PC-3 (cell line): ENCODE data around the gene PIK3R2. TPM values are rescaled to one million over a fixed set of nuclear protein-coding genes. Genes with fewer than 3 reads are reported as not detected.

ENCODE experiments used
- ATAC-seq: fragments of 200-7000 bp; cut with Tn5 transposase; 2 replicates; pipeline ENCODE4 v1.9.1; 2020; ENCODE audit warnings: mild to moderate bottlenecking, moderate library complexity
- BruUV-seq: library from RNA; stranded (reverse); fragments of 400-500 nt; replicated peaks from 2 replicates; lab custom pipeline; 2021; lab: Mats Ljungman, UMichigan
- CTCF ChIA-PET: fragments of 300-600 bp; sonication (Branson Sonifier 250); formaldehyde crosslinking; loops from one replicate; lab custom pipeline; 2022; ENCODE audit warnings: antibody characterized with exemption; lab: Charles Lee
- POLR2A ChIA-PET: fragments of 300-600 bp; sonication (Branson Sonifier 250); formaldehyde crosslinking; loops from one replicate; lab custom pipeline; 2022; ENCODE audit warnings: antibody characterized with exemption; ENCODE audit not compliant: unreplicated experiment; lab: Charles Lee
- DNase-seq: peaks from one replicate; pipeline ENCODE4 v3.0.0-alpha.2; 2015
- H2AFZ ChIP-seq: fragments of 300-600 bp; sonication (generic); 2 replicates; pipeline ENCODE4 v1.6.0; 2016; ENCODE audit warnings: antibody characterized with exemption, low read length
- H3F3A ChIP-seq: fragments of 300-600 bp; sonication (generic); one replicate; pipeline ENCODE4 v1.6.0; 2017; ENCODE audit warnings: antibody characterized with exemption, low read length, control low read depth, mild to moderate bottlenecking; ENCODE audit not compliant: unreplicated experiment
- H3K27ac ChIP-seq: fragments of 300-600 bp; sonication (generic); 2 replicates; pipeline ENCODE4 v1.5.1; 2016; ENCODE audit warnings: mild to moderate bottlenecking, low read length
- H3K27me3 ChIP-seq: fragments of 300-600 bp; sonication (generic); 2 replicates; pipeline ENCODE4 v1.6.1; 2016; ENCODE audit warnings: low read length, mixed read lengths
- H3K36me3 ChIP-seq: fragments of 300-600 bp; sonication (generic); 2 replicates; pipeline ENCODE4 v1.6.1; 2016; ENCODE audit warnings: low read depth, mixed run types, low read length, mixed read lengths
- H3K4me1 ChIP-seq: fragments of 300-600 bp; sonication (generic); 2 replicates; pipeline ENCODE4 v1.5.1; 2016; ENCODE audit warnings: low read length; ENCODE audit not compliant: insufficient read depth
- H3K4me2 ChIP-seq: fragments of 300-600 bp; sonication (generic); 2 replicates; pipeline ENCODE4 v1.6.0; 2016; ENCODE audit warnings: low read length
- H3K4me3 ChIP-seq: fragments of 300-600 bp; sonication (generic); 2 replicates; pipeline ENCODE4 v1.5.1; 2016; ENCODE audit warnings: mild to moderate bottlenecking, low read length, mixed read lengths
- H3K79me2 ChIP-seq: fragments of 300-600 bp; sonication (generic); 2 replicates; pipeline ENCODE4 v1.6.1; 2017; ENCODE audit warnings: low read length, mixed read lengths
- H3K9ac ChIP-seq: fragments of 300-600 bp; sonication (generic); 2 replicates; pipeline ENCODE4 v1.6.0; 2016; ENCODE audit warnings: mild to moderate bottlenecking, low read length
- H3K9me2 ChIP-seq: fragments of 300-600 bp; sonication (generic); replicated peaks from 2 replicates; pipeline ENCODE4 v1.6.1; 2016; ENCODE audit warnings: mixed run types, low read length, mixed read lengths
- H3K9me3 ChIP-seq: fragments of 300-600 bp; sonication (generic); 2 replicates; pipeline ENCODE4 v1.6.1; 2016; ENCODE audit warnings: low read length, mixed read lengths
- H4K20me1 ChIP-seq: fragments of 300-600 bp; sonication (generic); 2 replicates; pipeline ENCODE4 v1.6.1; 2016; ENCODE audit warnings: low read length, mixed read lengths
- CTCF ChIP-seq: fragments of 300-600 bp; sonication (generic); conservative IDR thresholded peaks from 2 replicates; pipeline ENCODE4 v1.5.1; 2017; ENCODE audit warnings: antibody characterized with exemption, low read depth, mild to moderate bottlenecking, low read length
- EZH2 ChIP-seq: fragments of 300-600 bp; sonication (generic); IDR thresholded peaks from one replicate; pipeline ENCODE4 v1.6.1; 2017; ENCODE audit warnings: antibody characterized with exemption, mild to moderate bottlenecking, low read length; ENCODE audit not compliant: unreplicated experiment
- EZH2phosphoT487 ChIP-seq: fragments of 300-600 bp; sonication (generic); IDR thresholded peaks from 2 replicates; pipeline ENCODE4 v1.6.1; 2018; ENCODE audit warnings: mild to moderate bottlenecking, antibody characterized with exemption, low read length, borderline replicate concordance
- intact Hi-C: fragments of 100-400 bp; cut with micrococcal nuclease; formaldehyde crosslinking; loops from 2 replicates; pipeline ENCODE4 v1.9.0; 2023
- total RNA-seq: library from RNA; depleted of rRNA; stranded (reverse); fragments of >200 nt; gene quantifications from 2 replicates; pipeline ENCODE4 v1.2.3, GENCODE V29; 2014; rRNA removed

PIK3R2 gene
- total RNA-seq, 1 experiment from 2014 or later: 15.8 TPM

DNA sequence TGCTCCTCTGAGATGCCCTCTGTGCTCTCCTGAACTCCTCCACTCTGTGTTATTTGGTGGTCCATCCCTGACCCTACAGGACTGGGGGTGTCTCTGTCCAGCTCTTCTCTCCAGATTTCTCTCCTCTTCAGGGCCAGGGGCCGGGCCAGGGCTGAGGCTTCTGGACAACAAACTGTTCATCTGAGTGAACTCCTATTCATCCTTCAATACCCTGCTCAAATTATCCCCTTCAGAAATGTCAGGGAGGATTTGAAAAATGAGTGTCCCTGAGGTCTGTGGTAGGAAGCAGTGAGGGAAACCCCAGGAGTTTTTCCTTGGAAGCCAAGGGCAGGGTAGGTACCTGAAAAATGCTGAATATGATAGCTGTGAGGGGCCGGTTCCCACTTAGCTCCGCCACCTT is 65.6 kb downstream of the PIK3R2 start:
- BruUV-seq: no TSS peak
- no peaks in the 10 kb centered on the region for H3K36me3 ChIP-seq
- H3K4me1 ChIP-seq: peaks cover 4% of the 10 kb centered on the region
- no peak overlapping the region for H2AFZ ChIP-seq
- H3K27ac ChIP-seq: no peak overlapping the region
- no peaks in the 10 kb centered on the region for H3K9me2 ChIP-seq
- DNase-seq (no peak), ATAC-seq (no peak)
- no peak overlapping the region for H3K9ac ChIP-seq
- intact Hi-C loops: no loop called here
- H3K79me2 ChIP-seq: no peaks in the 10 kb centered on the region
- H3K4me2 ChIP-seq: no peak overlapping the region
- H4K20me1 ChIP-seq: no peaks in the 10 kb centered on the region
- no peaks in the 10 kb centered on the region for H3K27me3 ChIP-seq
- H3F3A ChIP-seq: no peaks in the 10 kb centered on the region
- ChIA-PET CTCF (no interaction called here), POLR2A (no interaction called here)
- no peak overlapping the region for H3K4me3 ChIP-seq
- H3K9me3 ChIP-seq: no peaks in the 10 kb centered on the region
- TF ChIP-seq EZH2 (no peak), EZH2phosphoT487 (no peak), CTCF (no peak)

Other genes with a start within 250 kb of the PIK3R2 start
- gene CCDC124, start 220.1 kb upstream of the PIK3R2 start, total RNA-seq: 165 and 247 TPM in 2 replicates
- not detected in 2 replicates for gene KCNN1, start 186.1 kb upstream of the PIK3R2 start, total RNA-seq
- 27.7 and 38.5 TPM in 2 replicates for gene ARRDC2, start 145.0 kb upstream of the PIK3R2 start, total RNA-seq
- gene IL12RB1, start 66.2 kb upstream of the PIK3R2 start, total RNA-seq: not detected in 2 replicates
- gene MAST3, start 55.4 kb upstream of the PIK3R2 start, total RNA-seq: 6.7 and 8.1 TPM in 2 replicates
- gene IFI30, start 20.6 kb downstream of the PIK3R2 start, total RNA-seq: 31.1 and 35.0 TPM in 2 replicates
- 34.2 and 44.7 TPM in 2 replicates for gene MPV17L2, start 40.1 kb downstream of the PIK3R2 start, total RNA-seq
- 5.7 and 6.7 TPM in 2 replicates for gene RAB3A, start 50.9 kb downstream of the PIK3R2 start, total RNA-seq
- gene PDE4C, start 73.3 kb downstream of the PIK3R2 start, total RNA-seq: 1.8 TPM in 1 of 2 replicates, not detected in the other
- 0.33 and 0.69 TPM in 2 replicates for gene IQCN, start 121.3 kb downstream of the PIK3R2 start, total RNA-seq
- 151 and 157 TPM in 2 replicates for gene JUND, start 128.5 kb downstream of the PIK3R2 start, total RNA-seq
- 713 and 856 TPM in 2 replicates for gene LSM4, start 169.9 kb downstream of the PIK3R2 start, total RNA-seq
- gene PGPEP1, start 187.4 kb downstream of the PIK3R2 start, total RNA-seq: 9.6 and 11.4 TPM in 2 replicates
- 84.3 and 105 TPM in 2 replicates for gene GDF15, start 233.0 kb downstream of the PIK3R2 start, total RNA-seq
- not detected in 2 replicates for gene LRRC25, start 244.5 kb downstream of the PIK3R2 start, total RNA-seq